GM19467 (cell line): Measurements from ENCODE around the gene ZCCHC3.
A peak's percentile ranks its signal among the peaks of the same experiment; 100 is the strongest.

Source experiments
- ATAC-seq: cut with Tn5 transposase; IDR thresholded peaks from one replicate; pipeline ENCODE4 v1.9.1; 2021; ENCODE audit warnings: mild to moderate bottlenecking, moderate library complexity; ENCODE audit not compliant: unreplicated experiment

The ZCCHC3 gene

GRCh38 chr20:311609-312008, 14.2 kb downstream of the ZCCHC3 start:
- ATAC-seq = no peak

- ATAC-seq = no peak
These were observed 14.7 kb downstream of the ZCCHC3 start for GRCh38 chr20:312067-312466.

- no peak for ATAC-seq
These were observed 15.5 kb downstream of the ZCCHC3 start for GRCh38 chr20:312866-313265.

GRCh38 chr20:313402-313801, 16.0 kb downstream of the ZCCHC3 start:
- ATAC-seq = no peak

- no peak for ATAC-seq
These were observed 16.6 kb downstream of the ZCCHC3 start for GRCh38 chr20:313948-314347.

- no peak for ATAC-seq
These were observed 19.1 kb downstream of the ZCCHC3 start for GRCh38 chr20:316316-317068.

GRCh38 chr20:324177-325044, 27.0 kb downstream of the ZCCHC3 start:
- peak; percentile 44 for ATAC-seq

- ATAC-seq = peak; percentile 68
These were observed 27.9 kb downstream of the ZCCHC3 start, which contains the start of gene SOX12 for GRCh38 chr20:325045-325888. Gene SOX12 (plus strand): TSS chr20:325552. CDS start chr20:325925, 373 bp downstream.

GRCh38 chr20:325889-326644, 28.7 kb downstream of the ZCCHC3 start:
- no peak for ATAC-seq

- ATAC-seq = no peak
These were observed 29.3 kb downstream of the ZCCHC3 start for GRCh38 chr20:326645-327185.

- no peak for ATAC-seq
These were observed 30.0 kb downstream of the ZCCHC3 start for GRCh38 chr20:327186-328026.

GRCh38 chr20:328027-328974, 30.9 kb downstream of the ZCCHC3 start:
- no peak for ATAC-seq

GRCh38 chr20:328975-329695, 31.8 kb downstream of the ZCCHC3 start:
- no peak for ATAC-seq

- ATAC-seq = no peak
These were observed 32.5 kb downstream of the ZCCHC3 start for GRCh38 chr20:329851-330232.

GRCh38 chr20:330233-331149, 33.1 kb downstream of the ZCCHC3 start:
- no peak for ATAC-seq

GRCh38 chr20:334578-334977, 37.2 kb downstream of the ZCCHC3 start:
- no peak for ATAC-seq
